ENCODE data around the gene GAL3ST2. TPM values are rescaled to one million over a fixed set of nuclear protein-coding genes. Genes with fewer than 3 reads are reported as not detected.
"Not testable (repeated sequence)": the region's sequence is repeated elsewhere in the genome, so short reads cannot be mapped to it uniquely, and the experiment has no call there.

Gene GAL3ST2
- total RNA-seq, 2 donors from 2014 or later = 0.16 to 1.1 TPM

- no peak for DNase-seq (ENCODE audit: low spot score in 2 of 2)
- Mint-ChIP-seq H3K27ac (no peak overlapping the region), H3K9me3 (no peaks in the 10 kb centered on the region), H3K36me3 (no peaks in the 10 kb centered on the region)
- ATAC-seq = no peak
Measured at GRCh38 chr2:241817126-241817820, 40.7 kb downstream of the GAL3ST2 start.

GRCh38 chr2:241817821-241818215 is 41.2 kb downstream of the GAL3ST2 start:
- not testable (repeated sequence) for H3K9me3 Mint-ChIP-seq; H3K36me3 Mint-ChIP-seq; DNase-seq (ENCODE audit: low spot score in 2 of 2); H3K27ac Mint-ChIP-seq; ATAC-seq

GRCh38 chr2:241818229-241818942 is 41.8 kb downstream of the GAL3ST2 start:
- no peak for ATAC-seq
- no peak overlapping the region for H3K27ac Mint-ChIP-seq
- DNase-seq (ENCODE audit: low spot score in 2 of 2) = no peak
- peaks cover 0 to 5% of the 10 kb centered on the region in 2 donors for H3K36me3 Mint-ChIP-seq
- peaks cover 0 to 5% of the 10 kb centered on the region in 2 donors for H3K9me3 Mint-ChIP-seq

GRCh38 chr2:241818943-241819270 is 42.3 kb downstream of the GAL3ST2 start:
- H3K9me3 Mint-ChIP-seq = peaks cover 4 to 10% of the 10 kb centered on the region in 2 donors
- no peak overlapping the region for H3K27ac Mint-ChIP-seq
- peaks cover 0 to 9% of the 10 kb centered on the region in 2 donors for H3K36me3 Mint-ChIP-seq
- DNase-seq (ENCODE audit: low spot score in 2 of 2) (no peak), ATAC-seq (no peak)

DNA sequence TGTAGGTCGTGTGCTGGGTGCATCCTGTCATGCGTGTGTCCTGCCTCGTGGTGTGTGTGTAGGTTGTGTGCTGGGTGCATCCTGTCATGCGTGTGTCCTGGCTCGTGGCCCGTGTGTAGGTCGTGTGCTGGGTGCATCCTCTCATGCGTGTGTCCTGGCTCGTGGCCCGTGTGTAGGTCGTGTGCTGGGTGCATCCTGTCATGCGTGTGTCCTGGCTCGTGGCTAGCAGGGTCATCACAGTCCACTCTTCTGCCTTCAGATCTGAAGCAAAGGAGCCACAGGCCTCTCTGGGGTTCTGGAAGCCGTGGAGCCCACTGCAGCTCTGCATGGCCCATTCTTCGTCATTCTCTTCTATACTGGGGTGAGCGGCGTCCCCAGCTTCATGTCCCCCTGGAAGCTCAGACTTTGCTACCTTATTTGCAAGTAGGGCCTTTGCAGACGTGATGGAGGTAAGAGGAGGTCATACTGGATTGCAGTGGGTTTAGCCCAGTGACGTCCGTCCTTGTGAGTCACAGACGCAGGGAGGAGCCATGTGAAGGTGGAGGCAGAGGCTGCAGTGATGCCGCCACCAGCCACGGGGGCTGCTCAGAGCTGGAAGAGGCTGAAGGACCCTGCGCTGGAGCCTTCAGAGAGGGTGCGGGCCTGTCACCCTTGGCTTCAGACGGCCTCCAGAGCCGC is 43.5 kb downstream of the GAL3ST2 start:
- peaks cover under 1 to 13% of the 10 kb centered on the region in 2 donors for H3K36me3 Mint-ChIP-seq
- not testable (repeated sequence) for H3K27ac Mint-ChIP-seq; ATAC-seq; DNase-seq (ENCODE audit: low spot score in 2 of 2)
- H3K9me3 Mint-ChIP-seq = peaks cover 4 to 16% of the 10 kb centered on the region in 2 donors

DNA sequence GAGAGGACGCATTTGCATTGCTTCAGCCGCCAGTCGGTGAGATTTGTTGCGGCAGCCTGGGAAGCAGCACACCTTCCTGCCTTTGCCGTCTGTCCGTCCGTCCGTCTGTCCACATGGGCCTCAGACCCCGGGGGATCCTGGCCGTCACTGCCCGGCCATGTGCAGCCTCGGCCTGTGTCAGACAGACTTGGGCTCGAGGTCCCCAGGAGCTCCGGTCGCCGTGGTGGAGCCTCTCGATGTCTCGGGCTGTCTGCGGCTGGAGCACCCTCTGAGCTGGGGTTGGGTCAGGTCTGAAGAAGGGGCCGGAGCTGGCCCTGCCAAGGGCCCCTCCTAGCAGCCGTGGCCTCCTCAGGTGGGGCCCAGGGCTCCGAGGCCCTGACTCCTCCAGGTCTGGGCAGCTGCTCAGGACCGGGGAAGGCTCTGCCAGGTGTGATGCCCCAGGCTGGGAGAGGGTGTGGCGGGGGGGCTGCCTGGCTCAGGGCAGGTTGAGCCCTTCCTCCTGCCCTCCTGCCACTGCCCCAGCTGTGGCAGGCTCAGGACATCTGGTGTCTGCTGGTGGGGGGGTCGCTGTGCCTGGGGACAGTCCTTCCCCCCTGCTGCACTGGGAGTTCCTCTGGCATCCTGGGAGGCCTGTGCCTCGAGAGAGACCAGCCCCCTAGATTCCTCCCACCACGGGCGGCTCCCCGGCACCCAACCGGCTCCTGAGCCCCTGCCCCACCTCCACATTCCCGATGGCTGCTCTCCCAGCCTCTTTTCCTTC is 44.2 kb downstream of the GAL3ST2 start:
- Mint-ChIP-seq H3K36me3 (peaks cover 4 to 16% of the 10 kb centered on the region in 2 donors), H3K27ac (no peak overlapping the region), H3K9me3 (peaks cover 4 to 20% of the 10 kb centered on the region in 2 donors)
- ATAC-seq (no peak), DNase-seq (ENCODE audit: low spot score in 2 of 2) (no peak)

DNA sequence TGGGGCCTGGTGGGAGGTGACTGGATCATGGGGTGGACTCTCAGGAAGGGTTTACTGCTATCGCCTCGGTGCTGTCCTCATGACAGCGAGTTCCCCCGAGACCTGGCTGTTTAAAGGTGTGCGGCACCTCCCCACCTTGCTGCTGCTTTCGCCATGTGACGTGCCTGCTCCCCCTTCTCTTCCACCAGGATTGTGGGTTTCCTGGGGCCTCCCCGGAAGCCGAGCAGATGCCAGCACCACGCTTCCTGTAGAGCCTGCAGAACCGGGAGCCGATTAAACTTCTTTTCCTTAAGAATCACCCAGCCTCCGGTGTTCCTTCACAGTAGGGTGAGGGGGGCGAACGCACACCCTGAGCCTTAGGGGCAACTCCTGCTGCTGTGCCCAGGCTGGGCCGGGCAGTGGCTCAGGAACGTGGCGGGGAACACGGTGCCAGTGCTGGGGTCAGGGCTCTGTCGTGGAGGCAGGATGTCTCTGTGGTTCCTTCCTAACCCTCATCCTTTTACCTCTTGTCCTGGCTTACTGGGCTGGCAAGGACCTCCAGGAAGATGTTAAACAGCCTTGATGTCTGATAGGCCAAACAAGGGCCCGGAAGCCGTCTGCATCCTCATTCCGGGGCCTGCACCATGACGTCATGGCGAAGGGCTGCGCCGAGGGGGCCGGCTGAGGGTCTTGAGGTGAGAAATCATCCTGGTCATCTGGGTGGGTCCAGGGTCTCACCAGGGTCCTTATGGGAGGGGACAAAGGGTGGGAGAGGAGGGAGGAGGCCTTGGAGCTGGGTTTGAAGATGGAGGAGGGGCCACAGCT is 45.0 kb downstream of the GAL3ST2 start:
- peaks cover 7 to 21% of the 10 kb centered on the region in 2 donors for H3K9me3 Mint-ChIP-seq
- H3K36me3 Mint-ChIP-seq = peaks cover 5 to 24% of the 10 kb centered on the region in 2 donors
- ATAC-seq (no peak), DNase-seq (ENCODE audit: low spot score in 2 of 2) (no peak)
- peak overlapping the region in 1 of 2 donors; percentile 48 for H3K27ac Mint-ChIP-seq

DNA sequence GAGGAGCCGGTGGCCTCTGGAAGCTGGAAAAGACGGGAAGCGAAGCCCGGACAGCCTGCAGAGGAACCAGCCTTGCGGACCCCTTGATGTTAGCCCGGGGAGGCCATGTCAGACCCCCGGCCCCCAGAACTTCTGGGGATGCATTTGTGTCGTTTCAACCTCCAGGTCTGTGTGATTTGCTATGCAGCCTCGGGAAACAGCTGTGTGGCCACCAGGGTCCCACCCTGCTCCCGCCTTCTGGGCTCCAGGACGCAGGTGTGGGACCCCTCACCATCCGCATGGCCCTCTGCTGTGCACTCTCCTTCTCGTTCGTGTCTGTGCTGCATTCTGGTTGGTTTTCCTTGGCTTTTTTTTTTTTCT is 45.6 kb downstream of the GAL3ST2 start:
- ATAC-seq = no peak
- no peak for DNase-seq (ENCODE audit: low spot score in 2 of 2)
- Mint-ChIP-seq H3K36me3 (peaks cover 11 to 30% of the 10 kb centered on the region in 2 donors), H3K27ac (no peak overlapping the region), H3K9me3 (peaks cover 13 to 27% of the 10 kb centered on the region in 2 donors)

GRCh38 chr2:241823531-241824437 is 47.2 kb downstream of the GAL3ST2 start:
- DNase-seq (ENCODE audit: low spot score in 2 of 2); ATAC-seq: not testable (repeated sequence)
- H3K36me3 Mint-ChIP-seq = peaks cover 12 to 43% of the 10 kb centered on the region in 2 donors
- peak overlapping the region in 1 of 2 donors; percentile 18 for H3K27ac Mint-ChIP-seq
- peaks cover 15 to 35% of the 10 kb centered on the region in 2 donors for H3K9me3 Mint-ChIP-seq

DNA sequence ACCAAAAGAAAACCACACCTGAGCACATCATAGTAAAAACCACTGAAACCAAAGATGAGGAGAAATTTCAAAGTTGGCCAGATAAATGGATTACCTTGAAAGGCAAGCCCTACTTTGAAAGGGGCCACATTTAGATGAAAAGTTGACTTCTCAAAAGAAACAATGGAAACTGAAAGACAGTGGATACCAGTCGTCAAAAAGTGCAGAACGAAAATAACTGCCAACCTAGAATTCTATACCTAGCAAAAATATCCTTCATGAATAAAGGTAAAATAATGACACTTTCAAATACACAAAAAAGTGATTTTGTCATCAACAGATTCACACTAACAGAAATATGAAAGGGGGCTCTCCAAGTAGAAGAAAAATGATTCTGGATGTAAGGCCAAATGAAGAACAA is 50.8 kb downstream of the GAL3ST2 start:
- no peak overlapping the region for H3K27ac Mint-ChIP-seq
- DNase-seq (ENCODE audit: low spot score in 2 of 2) = no peak
- H3K9me3 Mint-ChIP-seq = peaks cover 15 to 35% of the 10 kb centered on the region in 2 donors
- peaks cover 12 to 43% of the 10 kb centered on the region in 2 donors for H3K36me3 Mint-ChIP-seq
- ATAC-seq = no peak

- Mint-ChIP-seq H3K9me3 (peaks cover 0 to 21% of the 10 kb centered on the region in 2 donors), H3K36me3 (peaks cover 0 to 26% of the 10 kb centered on the region in 2 donors), H3K27ac (peak overlapping the region in 1 of 2 donors; percentile 79)
- ATAC-seq (no peak), DNase-seq (ENCODE audit: low spot score in 2 of 2) (no peak)
Measured at GRCh38 chr2:241833101-241833663, 56.6 kb downstream of the GAL3ST2 start.

DNA sequence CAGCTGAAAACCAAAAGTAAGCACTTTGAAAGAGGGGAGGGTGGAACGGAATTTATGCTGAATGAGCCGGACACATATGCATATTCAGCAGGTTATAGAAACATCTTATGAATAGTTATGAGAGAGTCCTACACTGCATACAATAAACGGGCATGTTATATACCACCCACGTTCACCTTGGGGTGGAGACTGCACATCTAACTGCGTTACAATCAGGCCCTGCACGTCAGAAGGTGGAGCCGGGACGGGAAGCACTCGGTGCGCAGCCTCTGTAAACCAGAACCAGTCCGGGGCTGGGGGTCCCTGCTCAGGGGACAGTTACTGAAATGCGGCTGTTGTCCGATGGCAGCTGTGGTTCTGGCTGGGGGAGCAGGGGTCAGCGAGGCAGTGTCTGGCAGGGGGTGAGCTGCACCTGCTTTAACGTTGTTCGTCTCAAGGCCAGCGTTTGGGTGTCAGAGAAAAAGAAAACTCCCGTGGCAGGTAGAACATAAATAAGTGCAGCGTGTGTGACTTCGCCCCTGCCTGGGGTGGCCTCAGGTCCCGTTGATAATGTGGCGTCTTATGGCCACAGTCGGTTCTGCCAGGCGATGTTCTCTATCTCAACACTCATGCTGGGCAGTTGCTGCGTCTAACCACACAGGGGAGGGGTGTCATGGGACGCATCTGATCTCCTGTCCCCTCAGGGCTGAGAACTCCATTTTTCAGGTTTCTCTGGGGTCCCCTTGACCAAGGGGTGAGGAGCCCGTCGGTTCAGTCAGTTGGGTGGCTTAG is 57.3 kb downstream of the GAL3ST2 start:
- peaks cover 0 to 23% of the 10 kb centered on the region in 2 donors for H3K36me3 Mint-ChIP-seq

GRCh38 chr2:241834527-241835210 is 58.0 kb downstream of the GAL3ST2 start:
- no peak overlapping the region for H3K27ac Mint-ChIP-seq
- ATAC-seq (no peak), DNase-seq (ENCODE audit: low spot score in 2 of 2) (no peak)
- H3K9me3 Mint-ChIP-seq = peaks cover 0 to 19% of the 10 kb centered on the region in 2 donors
- H3K36me3 Mint-ChIP-seq = peaks cover 0 to 23% of the 10 kb centered on the region in 2 donors

More for the DNA sequence above, 57.3 kb downstream of the GAL3ST2 start:
- peaks cover 0 to 19% of the 10 kb centered on the region in 2 donors for H3K9me3 Mint-ChIP-seq
- DNase-seq (ENCODE audit: low spot score in 2 of 2); ATAC-seq: not testable (repeated sequence)
- H3K27ac Mint-ChIP-seq = peak overlapping the region in 1 of 2 donors; percentile 79

All from activated naive CD4-positive, alpha-beta T cell treated with anti-CD3 and anti-CD28 coated beads, Interleukin-2, amount 50 U/mL, for 72 hours (primary cell).